Karpas-422 (cell line): ENCODE measurements around the gene TRAF3IP3. TPM values are rescaled to one million over a fixed set of nuclear protein-coding genes. Genes with fewer than 3 reads are reported as not detected.

Source experiments
- DNase-seq: peaks from one replicate; pipeline ENCODE4 v3.0.0-alpha.2; 2015
- H2AFZ ChIP-seq: fragments of 200-600 bp; sonication (generic); 2 replicates; pipeline ENCODE4 v1.6.1; 2014; ENCODE audit warnings: antibody characterized with exemption, low read length, mixed read lengths
- H3K27ac ChIP-seq: fragments of 200-600 bp; sonication (generic); 2 replicates; pipeline ENCODE4 v1.5.1; 2014; ENCODE audit warnings: mild to moderate bottlenecking, low read length, moderate library complexity
- H3K27me3 ChIP-seq: fragments of 200-600 bp; sonication (generic); 2 replicates; pipeline ENCODE4 v1.6.1; 2014; ENCODE audit warnings: low read length, mixed read lengths
- H3K36me3 ChIP-seq: fragments of 200-600 bp; sonication (generic); 2 replicates; pipeline ENCODE4 v1.6.1; 2014; ENCODE audit warnings: low read length, mixed read lengths; ENCODE audit not compliant: insufficient read depth
- H3K4me1 ChIP-seq: fragments of 200-600 bp; sonication (generic); 2 replicates; pipeline ENCODE4 v1.6.1; 2014; ENCODE audit warnings: mild to moderate bottlenecking, low read length, mixed read lengths
- H3K4me2 ChIP-seq: fragments of 200-600 bp; sonication (generic); 2 replicates; pipeline ENCODE4 v1.6.1; 2014; ENCODE audit warnings: low read length, low read depth, mild to moderate bottlenecking; ENCODE audit not compliant: poor library complexity, severe bottlenecking
- H3K4me3 ChIP-seq: fragments of 200-600 bp; sonication (generic); 2 replicates; pipeline ENCODE4 v1.5.1; 2014; ENCODE audit warnings: mild to moderate bottlenecking, antibody characterized with exemption, low read length, mixed read lengths
- H3K79me2 ChIP-seq: fragments of 200-600 bp; sonication (generic); 2 replicates; pipeline ENCODE4 v1.6.1; 2014; ENCODE audit warnings: mild to moderate bottlenecking, low read length, mixed read lengths
- H3K9ac ChIP-seq: fragments of 200-600 bp; sonication (generic); 2 replicates; pipeline ENCODE4 v1.6.0; 2014; ENCODE audit warnings: low read length
- H3K9me2 ChIP-seq: fragments of 200-600 bp; sonication (generic), shearing (Covaris generic); replicated peaks from 2 replicates; pipeline ENCODE4 v1.6.0; 2014; ENCODE audit warnings: mild to moderate bottlenecking, low read length, moderate library complexity; ENCODE audit not compliant: insufficient read depth
- H3K9me3 ChIP-seq: fragments of 300-700, 200-600 bp; sonication (generic); 2 replicates; pipeline ENCODE4 v1.6.1; 2014; ENCODE audit warnings: low read length, mixed read lengths
- H4K20me1 ChIP-seq: fragments of 200-600 bp; sonication (generic); 2 replicates; pipeline ENCODE4 v1.6.1; 2014; ENCODE audit warnings: mild to moderate bottlenecking, antibody characterized with exemption, low read length, low read depth; ENCODE audit not compliant: insufficient read depth
- total RNA-seq: library from RNA; depleted of rRNA; stranded (reverse); fragments of >200 nt; shearing (Covaris generic); gene quantifications from 2 replicates; pipeline ENCODE4 v1.2.3, GENCODE V29; 2014; ENCODE audit warnings: low replicate concordance

The TRAF3IP3 gene
- total RNA-seq, 1 experiment from 2014 or later: 1.6 TPM

GRCh38 chr1:209766051-209766450, 10.2 kb downstream of the TRAF3IP3 start:
- no peaks in the 10 kb centered on the region for H3K9me3 ChIP-seq
- H2AFZ ChIP-seq: no peak overlapping the region
- no peaks in the 10 kb centered on the region for H3K27me3 ChIP-seq
- no peaks in the 10 kb centered on the region for H3K79me2 ChIP-seq
- no peaks in the 10 kb centered on the region for H4K20me1 ChIP-seq
- H3K4me1 ChIP-seq: no peaks in the 10 kb centered on the region
- H3K4me3 ChIP-seq: no peak overlapping the region
- no peak overlapping the region for H3K27ac ChIP-seq
- no peak overlapping the region for H3K4me2 ChIP-seq
- H3K36me3 ChIP-seq: no peaks in the 10 kb centered on the region
- no peaks in the 10 kb centered on the region for H3K9me2 ChIP-seq
- H3K9ac ChIP-seq: no peak overlapping the region
- DNase-seq: no peak

GRCh38 chr1:209767096-209767495, 11.2 kb downstream of the TRAF3IP3 start:
- no peaks in the 10 kb centered on the region for H3K4me1 ChIP-seq
- no peaks in the 10 kb centered on the region for H3K36me3 ChIP-seq
- H3K9ac ChIP-seq: no peak overlapping the region
- no peak overlapping the region for H3K4me3 ChIP-seq
- no peaks in the 10 kb centered on the region for H3K79me2 ChIP-seq
- no peaks in the 10 kb centered on the region for H3K27me3 ChIP-seq
- no peaks in the 10 kb centered on the region for H3K9me3 ChIP-seq
- H4K20me1 ChIP-seq: no peaks in the 10 kb centered on the region
- DNase-seq: no peak
- no peak overlapping the region for H3K4me2 ChIP-seq
- H3K27ac ChIP-seq: no peak overlapping the region
- H2AFZ ChIP-seq: no peak overlapping the region
- no peaks in the 10 kb centered on the region for H3K9me2 ChIP-seq

- no peak overlapping the region for H3K4me2 ChIP-seq
- H3K9ac ChIP-seq: no peak overlapping the region
- no peak for DNase-seq
- H3K79me2 ChIP-seq: no peaks in the 10 kb centered on the region
- no peak overlapping the region for H2AFZ ChIP-seq
- H3K36me3 ChIP-seq: no peaks in the 10 kb centered on the region
- no peak overlapping the region for H3K4me3 ChIP-seq
- no peaks in the 10 kb centered on the region for H3K9me2 ChIP-seq
- no peaks in the 10 kb centered on the region for H3K27me3 ChIP-seq
- H3K9me3 ChIP-seq: no peaks in the 10 kb centered on the region
- H3K4me1 ChIP-seq: no peaks in the 10 kb centered on the region
- no peaks in the 10 kb centered on the region for H4K20me1 ChIP-seq
- H3K27ac ChIP-seq: no peak overlapping the region
Observed at GRCh38 chr1:209767706-209768105, 11.9 kb downstream of the TRAF3IP3 start.

GRCh38 chr1:209768354-209768774, 12.5 kb downstream of the TRAF3IP3 start:
- Histone ChIP-seq H3K9ac (no peak overlapping the region), H3K79me2 (no peaks in the 10 kb centered on the region), H3K4me2 (no peak overlapping the region)

GRCh38 chr1:209769171-209769904, 13.5 kb downstream of the TRAF3IP3 start:
- no peak overlapping the region for H2AFZ ChIP-seq
- peaks cover under 1% of the 10 kb centered on the region for H3K4me1 ChIP-seq
- no peak overlapping the region for H3K4me3 ChIP-seq
- no peaks in the 10 kb centered on the region for H3K79me2 ChIP-seq
- DNase-seq: no peak
- no peaks in the 10 kb centered on the region for H4K20me1 ChIP-seq
- H3K9me2 ChIP-seq: no peaks in the 10 kb centered on the region
- no peak overlapping the region for H3K4me2 ChIP-seq
- H3K9ac ChIP-seq: no peak overlapping the region
- no peak overlapping the region for H3K27ac ChIP-seq
- H3K9me3 ChIP-seq: no peaks in the 10 kb centered on the region
- H3K27me3 ChIP-seq: no peaks in the 10 kb centered on the region
- no peaks in the 10 kb centered on the region for H3K36me3 ChIP-seq

More at GRCh38 chr1:209768354-209768774, 12.5 kb downstream of the TRAF3IP3 start:
- no peaks in the 10 kb centered on the region for H3K4me1 ChIP-seq
- H4K20me1 ChIP-seq: no peaks in the 10 kb centered on the region
- no peaks in the 10 kb centered on the region for H3K36me3 ChIP-seq
- no peaks in the 10 kb centered on the region for H3K9me3 ChIP-seq
- no peak for DNase-seq
- H2AFZ ChIP-seq: no peak overlapping the region
- no peaks in the 10 kb centered on the region for H3K27me3 ChIP-seq
- no peak overlapping the region for H3K4me3 ChIP-seq
- no peaks in the 10 kb centered on the region for H3K9me2 ChIP-seq
- no peak overlapping the region for H3K27ac ChIP-seq

GRCh38 chr1:209769971-209770370, 14.1 kb downstream of the TRAF3IP3 start:
- no peak overlapping the region for H3K4me3 ChIP-seq
- H3K4me2 ChIP-seq: no peak overlapping the region
- H3K9me3 ChIP-seq: no peaks in the 10 kb centered on the region
- no peak overlapping the region for H3K27ac ChIP-seq
- H4K20me1 ChIP-seq: no peaks in the 10 kb centered on the region
- no peaks in the 10 kb centered on the region for H3K27me3 ChIP-seq
- peaks cover 7% of the 10 kb centered on the region for H3K4me1 ChIP-seq
- no peaks in the 10 kb centered on the region for H3K9me2 ChIP-seq
- H3K9ac ChIP-seq: no peak overlapping the region
- no peak overlapping the region for H2AFZ ChIP-seq
- no peaks in the 10 kb centered on the region for H3K79me2 ChIP-seq
- no peak for DNase-seq
- H3K36me3 ChIP-seq: no peaks in the 10 kb centered on the region

- no peaks in the 10 kb centered on the region for H3K27me3 ChIP-seq
- no peak overlapping the region for H2AFZ ChIP-seq
- no peak overlapping the region for H3K9ac ChIP-seq
- H3K36me3 ChIP-seq: no peaks in the 10 kb centered on the region
- H3K4me2 ChIP-seq: no peak overlapping the region
- H3K79me2 ChIP-seq: no peaks in the 10 kb centered on the region
- no peak overlapping the region for H3K4me3 ChIP-seq
- no peaks in the 10 kb centered on the region for H4K20me1 ChIP-seq
- H3K9me2 ChIP-seq: no peaks in the 10 kb centered on the region
- H3K4me1 ChIP-seq: peaks cover 16% of the 10 kb centered on the region
- no peak for DNase-seq
- H3K27ac ChIP-seq: no peak overlapping the region
- no peaks in the 10 kb centered on the region for H3K9me3 ChIP-seq
Observed at GRCh38 chr1:209770636-209771415, 15.0 kb downstream of the TRAF3IP3 start.

GRCh38 chr1:209772126-209772525, 16.3 kb downstream of the TRAF3IP3 start:
- no peaks in the 10 kb centered on the region for H3K79me2 ChIP-seq
- no peak overlapping the region for H3K9ac ChIP-seq
- H3K4me2 ChIP-seq: no peak overlapping the region
- no peak for DNase-seq
- no peak overlapping the region for H2AFZ ChIP-seq
- no peaks in the 10 kb centered on the region for H3K27me3 ChIP-seq
- H3K9me3 ChIP-seq: no peaks in the 10 kb centered on the region
- no peak overlapping the region for H3K27ac ChIP-seq
- no peaks in the 10 kb centered on the region for H3K36me3 ChIP-seq
- H3K4me1 ChIP-seq: peaks cover 17% of the 10 kb centered on the region
- no peak overlapping the region for H3K4me3 ChIP-seq
- no peaks in the 10 kb centered on the region for H3K9me2 ChIP-seq
- no peaks in the 10 kb centered on the region for H4K20me1 ChIP-seq
